Measurements from ENCODE around the gene UCMA.
"Not testable (repeated sequence)": the region's sequence is repeated elsewhere in the genome, so short reads cannot be mapped to it uniquely, and the experiment has no call there.

- TF ChIP-seq CTCF (conservative IDR thresholded peaks at IDR 0.05); ZFX (IDR thresholded peaks at IDR 0.05): not testable (repeated sequence)
Observed at GRCh38 chr10:13282348-13282747, 48.2 kb upstream of the UCMA start.
